ENCODE measurements around the gene UPB1.

DNA sequence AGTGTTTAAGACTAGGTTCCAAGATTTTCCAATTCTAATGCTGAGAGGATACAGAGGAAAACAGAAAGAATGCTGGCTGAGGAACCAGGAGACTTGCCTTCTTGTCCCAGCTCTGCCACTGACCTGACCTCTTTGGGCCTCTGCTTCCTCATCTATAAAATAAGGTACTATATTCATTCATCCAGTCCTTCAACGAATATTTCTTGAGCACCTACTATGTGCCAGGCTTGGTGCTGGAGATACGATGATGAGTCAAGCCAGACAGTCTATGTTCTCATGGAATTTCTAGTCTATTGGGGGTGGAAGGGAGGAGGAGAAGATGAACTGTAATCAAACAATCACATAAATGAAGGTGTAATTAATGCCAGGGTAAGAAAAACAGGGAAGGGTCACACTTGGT, 27.8 kb upstream of the UPB1 start:
- TF ChIP-seq FOXM1 (IDR thresholded peaks at IDR 0.05; ENCODE audit: borderline replicate concordance) = no peak
- no peak for TF ChIP-seq ARNT (IDR thresholded peaks at IDR 0.05)
- TF ChIP-seq, protein P1, sequence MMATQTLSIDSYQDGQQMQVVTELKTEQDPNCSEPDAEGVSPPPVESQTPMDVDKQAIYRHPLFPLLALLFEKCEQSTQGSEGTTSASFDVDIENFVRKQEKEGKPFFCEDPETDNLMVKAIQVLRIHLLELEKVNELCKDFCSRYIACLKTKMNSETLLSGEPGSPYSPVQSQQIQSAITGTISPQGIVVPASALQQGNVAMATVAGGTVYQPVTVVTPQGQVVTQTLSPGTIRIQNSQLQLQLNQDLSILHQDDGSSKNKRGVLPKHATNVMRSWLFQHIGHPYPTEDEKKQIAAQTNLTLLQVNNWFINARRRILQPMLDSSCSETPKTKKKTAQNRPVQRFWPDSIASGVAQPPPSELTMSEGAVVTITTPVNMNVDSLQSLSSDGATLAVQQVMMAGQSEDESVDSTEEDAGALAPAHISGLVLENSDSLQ (IDR thresholded peaks at IDR 0.05) = no peak
- no peak for TF ChIP-seq BHLHE40 (IDR thresholded peaks at IDR 0.05; ENCODE audit: borderline replicate concordance)
- no peak for TF ChIP-seq ELF4 (IDR thresholded peaks at IDR 0.05)
- TF ChIP-seq SP1 (IDR thresholded peaks at IDR 0.05) = no peak
- TF ChIP-seq SUZ12 (IDR thresholded peaks at IDR 0.05) = no peak
- no peak for TF ChIP-seq ZNF384 (IDR thresholded peaks at IDR 0.05)
